HL-60 (cell line): ENCODE data around the gene GTF2IRD1.
"Not testable (repeated sequence)": the region's sequence is repeated elsewhere in the genome, so short reads cannot be mapped to it uniquely, and the experiment has no call there.

ENCODE experiments used
- DNase-seq, 2 experiments: peaks; one replicate each; pipeline ENCODE4 v3.0.0-alpha.2; 2010 to 2020; ENCODE audit warnings: low read depth in 1 of 2, low spot score in 1 of 2
- H3K27ac ChIP-seq: fragments of 250-450 bp; sonication (Bioruptor Pico); replicated peaks from 2 replicates; pipeline ENCODE4 v1.5.1; 2020; ENCODE audit warnings: mild to moderate bottlenecking, moderate library complexity
- H3K27me3 ChIP-seq: fragments of 250-450 bp; sonication (Bioruptor Pico); 2 replicates; pipeline ENCODE4 v1.5.1; 2021; ENCODE audit warnings: mild to moderate bottlenecking, moderate library complexity; ENCODE audit not compliant: insufficient read depth, poor library complexity, severe bottlenecking
- H3K4me3 ChIP-seq: replicated peaks from 2 replicates; pipeline ENCODE4 v1.5.1; 2011; ENCODE audit warnings: mild to moderate bottlenecking, control low read depth, low read length; ENCODE audit not compliant: insufficient read depth
- GABPA ChIP-seq: IDR thresholded peaks from 2 replicates; pipeline ENCODE4 v1.6.1; 2012; ENCODE audit warnings: low read depth
- POLR2AphosphoS5 ChIP-seq: IDR thresholded peaks from 2 replicates; pipeline ENCODE4 v1.6.1; 2012; ENCODE audit warnings: low read depth
- REST ChIP-seq: IDR thresholded peaks from 2 replicates; pipeline ENCODE4 v1.6.1; 2012; ENCODE audit warnings: low read depth; ENCODE audit not compliant: insufficient replicate concordance
- SPI1 ChIP-seq: IDR thresholded peaks from 2 replicates; pipeline ENCODE4 v1.6.1; 2012; ENCODE audit warnings: low read depth, mild to moderate bottlenecking, borderline replicate concordance
- TF ChIP-seq, protein P1 (sequence below): IDR thresholded peaks from one replicate; pipeline ENCODE4 v1.5.1; 2011; ENCODE audit warnings: low read length, control low read depth, inconsistent platforms; ENCODE audit not compliant: insufficient read depth

GTF2IRD1 gene

DNA sequence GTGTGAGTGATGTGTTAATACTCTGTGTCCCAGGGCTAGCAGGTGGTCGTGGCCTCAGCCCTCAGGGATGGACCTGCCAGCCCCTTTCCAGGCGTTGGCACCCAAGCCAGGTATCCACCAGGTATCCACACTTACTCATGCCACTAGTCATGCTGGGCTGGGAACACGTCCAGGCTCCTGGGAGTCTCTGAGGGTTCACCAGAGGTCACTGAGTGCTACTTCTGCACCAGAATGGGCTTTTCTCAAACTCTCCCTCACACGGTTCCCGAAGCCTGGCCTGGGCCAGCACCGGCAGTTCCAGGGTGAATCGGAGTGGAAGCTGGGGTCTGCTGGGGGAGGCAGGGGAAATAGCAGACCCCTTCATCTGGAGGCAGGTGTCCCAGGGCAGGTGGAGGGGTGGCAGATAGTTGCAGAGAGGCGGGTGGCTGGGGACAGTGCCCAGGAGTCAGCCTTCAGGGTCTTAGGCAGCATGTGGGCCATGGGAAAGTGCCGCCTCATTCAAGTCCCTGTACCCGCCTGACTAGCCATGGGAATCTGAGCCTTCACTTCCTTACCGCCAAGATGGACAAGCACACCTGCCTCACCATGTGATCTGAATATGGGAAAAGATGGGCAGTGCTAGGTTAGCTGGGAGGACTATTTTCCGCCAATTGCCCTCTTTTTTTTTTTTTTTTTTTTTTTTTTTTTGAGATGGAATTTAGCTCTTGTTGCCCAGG, 108.3 kb downstream of the GTF2IRD1 start:
- H3K27me3 ChIP-seq = no peaks in the 10 kb centered on the region
- TF ChIP-seq POLR2AphosphoS5 (no peak), GABPA (no peak), REST (no peak), SPI1 (no peak)
- TF ChIP-seq, protein P1, sequence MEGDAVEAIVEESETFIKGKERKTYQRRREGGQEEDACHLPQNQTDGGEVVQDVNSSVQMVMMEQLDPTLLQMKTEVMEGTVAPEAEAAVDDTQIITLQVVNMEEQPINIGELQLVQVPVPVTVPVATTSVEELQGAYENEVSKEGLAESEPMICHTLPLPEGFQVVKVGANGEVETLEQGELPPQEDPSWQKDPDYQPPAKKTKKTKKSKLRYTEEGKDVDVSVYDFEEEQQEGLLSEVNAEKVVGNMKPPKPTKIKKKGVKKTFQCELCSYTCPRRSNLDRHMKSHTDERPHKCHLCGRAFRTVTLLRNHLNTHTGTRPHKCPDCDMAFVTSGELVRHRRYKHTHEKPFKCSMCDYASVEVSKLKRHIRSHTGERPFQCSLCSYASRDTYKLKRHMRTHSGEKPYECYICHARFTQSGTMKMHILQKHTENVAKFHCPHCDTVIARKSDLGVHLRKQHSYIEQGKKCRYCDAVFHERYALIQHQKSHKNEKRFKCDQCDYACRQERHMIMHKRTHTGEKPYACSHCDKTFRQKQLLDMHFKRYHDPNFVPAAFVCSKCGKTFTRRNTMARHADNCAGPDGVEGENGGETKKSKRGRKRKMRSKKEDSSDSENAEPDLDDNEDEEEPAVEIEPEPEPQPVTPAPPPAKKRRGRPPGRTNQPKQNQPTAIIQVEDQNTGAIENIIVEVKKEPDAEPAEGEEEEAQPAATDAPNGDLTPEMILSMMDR = no peak
- no peak overlapping the region for H3K4me3 ChIP-seq
- DNase-seq = no peak
- H3K27ac ChIP-seq = no peak overlapping the region

DNA sequence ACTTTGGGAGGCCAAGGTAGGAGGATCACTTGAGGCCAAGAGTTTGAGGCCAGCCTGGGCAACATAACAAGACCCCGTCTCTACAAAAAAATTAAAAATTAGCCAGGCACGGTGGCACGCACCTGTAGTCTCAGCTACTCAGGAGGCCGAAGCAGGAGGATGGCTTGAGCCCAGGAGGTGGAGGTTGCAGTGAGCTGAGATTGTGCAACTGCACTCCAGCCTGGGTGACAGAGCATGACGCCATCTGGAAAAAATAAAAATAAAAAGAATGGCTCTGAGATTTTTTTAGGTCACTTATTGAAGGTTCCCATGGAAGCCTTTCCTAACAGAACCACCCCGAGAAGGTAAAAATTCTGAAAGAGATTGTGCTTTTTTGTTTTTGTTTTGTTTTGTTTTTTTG, 109.9 kb downstream of the GTF2IRD1 start:
- H3K4me3 ChIP-seq, H3K27ac ChIP-seq, DNase-seq, H3K27me3 ChIP-seq: not testable (repeated sequence)

DNA sequence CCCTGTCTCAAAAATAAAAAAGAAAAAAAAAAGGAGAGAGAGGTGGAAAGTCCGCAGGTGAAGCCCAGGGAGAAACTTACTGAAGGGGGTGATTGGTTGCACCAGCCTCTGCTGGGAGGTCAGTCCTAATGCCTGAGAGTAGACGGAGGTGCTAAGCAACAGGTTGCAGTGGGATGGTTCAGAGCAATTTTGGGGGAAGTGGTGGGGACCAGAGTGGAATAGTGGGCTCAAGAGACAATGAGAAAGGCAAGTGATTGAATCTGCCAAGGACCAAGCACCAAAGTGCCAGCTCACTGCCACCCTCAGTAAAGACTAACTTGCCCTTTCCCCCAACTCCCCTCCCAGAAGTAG, 113.6 kb downstream of the GTF2IRD1 start:
- no peak overlapping the region for H3K4me3 ChIP-seq
- DNase-seq = no peak
- no peaks in the 10 kb centered on the region for H3K27me3 ChIP-seq
- H3K27ac ChIP-seq = no peak overlapping the region
- no peak for TF ChIP-seq GABPA
- TF ChIP-seq POLR2AphosphoS5 = no peak
- no peak for TF ChIP-seq SPI1
- TF ChIP-seq, protein P1 = no peak
- TF ChIP-seq REST = no peak

- Histone ChIP-seq H3K27ac (no peak overlapping the region), H3K4me3 (no peak overlapping the region), H3K27me3 (no peaks in the 10 kb centered on the region)
- DNase-seq = no peak
- no peak for TF ChIP-seq SPI1
- TF ChIP-seq POLR2AphosphoS5 = no peak
- no peak for TF ChIP-seq REST
- TF ChIP-seq GABPA = no peak
- TF ChIP-seq, protein P1 = no peak
Measured at GRCh38 chr7:74568658-74569057, 115.0 kb downstream of the GTF2IRD1 start.
